Activated naive CD4-positive, alpha-beta T cell treated with anti-CD3 and anti-CD28 coated beads, Interleukin-2, amount 10 ng/mL, durations not matched to agents 5 hours and 36 hours (primary cell): ENCODE results near the gene SLC25A15. TPM values are rescaled to one million over a fixed set of nuclear protein-coding genes. Genes with fewer than 3 reads are reported as not detected.

Source experiments
- microRNA-seq: library from miRNA; unstranded; fragments of <30 nt; microRNA quantifications from one replicate; pipeline ENCODE4 v1.2.0, GENCODE V29; 2022; ENCODE audit warnings: borderline microRNAs expressed, borderline replicate concordance
- total RNA-seq, 2 experiments: library from RNA; stranded (reverse); gene quantifications; one replicate each; pipeline ENCODE4 v1.2.3, GENCODE V29; 2021

Gene SLC25A15
- total RNA-seq, result 10 to 100 TPM in 1 of 2 experiments, 1 to 10 TPM in 1; 9.9 to 12.7 TPM

DNA sequence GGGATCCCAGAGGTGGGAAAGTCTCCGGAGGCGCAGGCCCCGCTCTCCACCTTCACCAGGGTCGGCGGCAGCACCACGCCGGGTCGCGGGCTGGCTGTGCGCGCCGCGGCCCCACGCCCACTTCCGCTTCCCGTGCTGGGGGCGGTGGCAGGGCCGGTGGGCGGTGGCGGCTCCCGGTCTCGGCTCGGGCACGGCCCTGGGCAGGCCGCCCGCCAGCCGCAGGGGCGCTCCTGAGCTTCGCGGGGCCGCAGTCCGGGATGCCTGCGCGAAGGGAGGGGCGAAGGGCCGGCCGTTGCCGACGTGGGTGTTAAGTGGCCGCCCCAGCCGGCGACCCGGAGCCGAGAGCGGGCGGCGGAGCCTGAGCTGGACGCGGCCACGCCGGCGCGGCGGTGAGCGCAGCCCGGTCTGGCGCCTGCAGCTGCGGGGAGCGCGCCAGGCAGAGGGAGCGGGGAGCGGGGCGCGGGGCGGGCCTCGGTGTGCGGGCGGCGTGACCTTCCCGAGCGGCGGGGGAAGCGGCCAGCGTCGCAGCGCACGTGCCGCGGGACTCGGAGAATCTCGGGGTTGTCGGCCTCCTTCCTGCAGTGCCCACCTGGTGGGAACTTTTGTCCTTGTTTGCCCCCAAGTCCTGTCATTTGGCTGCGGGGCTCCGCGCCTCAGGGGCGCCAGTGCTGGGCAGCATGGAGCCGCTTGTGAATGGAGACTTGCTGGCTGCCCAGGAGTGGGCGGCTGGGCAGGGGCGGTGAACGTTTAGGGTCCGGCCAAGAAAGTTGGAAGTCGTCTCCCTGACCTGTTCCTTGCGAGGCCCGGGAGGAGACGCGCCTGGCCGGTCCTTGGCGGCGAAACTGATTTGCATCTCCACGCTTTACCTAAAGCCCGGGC, at the start of gene SLC25A15:
Gene SLC25A15, plus strand, starts transcription at position 337 of the 879 bp plus-strand sequence. CDS start 3,616 bp downstream, outside the sequence.

DNA sequence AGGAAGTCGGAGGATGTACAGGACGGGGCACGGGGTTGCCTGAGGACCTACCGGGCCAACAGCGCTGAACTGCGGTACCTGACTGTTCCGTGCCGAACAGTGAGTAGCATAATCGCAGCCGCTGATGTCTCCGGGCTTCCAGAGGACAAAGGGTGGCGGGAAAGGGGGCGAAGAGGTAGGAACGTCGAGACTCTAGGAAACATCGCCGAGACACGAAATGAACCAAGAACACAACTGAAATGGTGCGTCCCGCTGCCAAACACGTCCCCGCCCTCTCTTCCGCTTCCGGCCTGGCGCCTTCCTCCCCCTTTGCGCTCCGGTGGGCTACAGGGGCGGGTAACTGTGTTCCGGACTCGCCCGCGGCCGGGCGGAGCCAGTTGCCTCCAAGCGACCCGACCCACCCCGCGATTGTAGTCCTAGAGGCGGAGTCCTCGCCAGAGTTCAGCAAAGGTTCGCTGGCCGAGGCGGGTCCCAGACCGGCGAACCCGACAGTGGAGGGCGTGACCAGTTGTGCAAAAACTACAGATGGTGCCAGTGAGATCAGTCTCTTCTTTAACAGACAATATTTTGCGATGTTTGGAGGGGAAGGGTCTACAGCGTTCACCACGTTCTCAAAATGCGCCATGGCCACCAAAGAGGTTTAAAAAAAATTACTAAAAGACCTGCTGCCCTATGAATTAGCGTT, 18.3 kb upstream of the SLC25A15 start, which contains the start of gene MRPS31:
Gene MRPS31, minus strand, starts transcription at position 257 of the 685 bp plus-strand sequence. Its CDS starts 54 bp downstream, at position 203.

Small RNA genes within 50 kb of the gene (microRNA-seq; reads per million reads assigned to microRNA genes)
- gene MIR621, result not detected

Other genes starting within 250 kb of the SLC25A15 start
- gene FOXO1, start 123.0 kb upstream of the SLC25A15 start, total RNA-seq, result 10 to 100 TPM; 40.5 to 41.3 TPM
- 10 to 100 TPM; 29.1 to 29.7 TPM for gene MRPS31, start 18.4 kb upstream of the SLC25A15 start, total RNA-seq
- gene ELF1, start 229.7 kb downstream of the SLC25A15 start, total RNA-seq, result 100 to 1,000 TPM; 122 to 125 TPM